Thymus (tissue), 11 donors: ENCODE results near the gene KCNK1. TPM values are rescaled to one million over a fixed set of nuclear protein-coding genes. Genes with fewer than 3 reads are reported as not detected.

Source experiments
- DNase-seq, 9 donors: peaks; one replicate each; pipeline ENCODE4 v3.0.0-alpha.2; 2013; ENCODE audit warnings: low spot score in 9 of 9, low read depth in 6 of 9, missing footprints in 1 of 9
- H3K27ac ChIP-seq, 2 donors: one replicate each; pipeline ENCODE4 v1.5.1; 2013; ENCODE audit warnings: control low read depth in 1 of 2, low read depth in 1 of 2, low read length in 1 of 2, mild to moderate bottlenecking in 1 of 2, moderate library complexity in 1 of 2
- H3K27me3 ChIP-seq, 2 donors: one replicate each; pipeline ENCODE4 v1.5.1; 2013; ENCODE audit warnings: low read length in 1 of 2; ENCODE audit not compliant: control insufficient read depth in 2 of 2, insufficient read depth in 1 of 2
- H3K36me3 ChIP-seq, 2 donors: one replicate each; pipeline ENCODE4 v1.5.1; 2013; ENCODE audit warnings: low read length in 1 of 2, mild to moderate bottlenecking in 1 of 2, moderate library complexity in 1 of 2; ENCODE audit not compliant: control insufficient read depth in 2 of 2, insufficient read depth in 2 of 2
- H3K4me1 ChIP-seq, 2 donors: one replicate each; pipeline ENCODE4 v1.5.1; 2013; ENCODE audit warnings: low read length in 2 of 2; ENCODE audit not compliant: control insufficient read depth in 2 of 2, insufficient read depth in 2 of 2
- H3K4me3 ChIP-seq, 2 donors: one replicate each; pipeline ENCODE4 v1.5.1; 2013; ENCODE audit warnings: low read length in 2 of 2, control low read depth in 1 of 2, mild to moderate bottlenecking in 1 of 2
- H3K9me3 ChIP-seq, 2 donors: one replicate each; pipeline ENCODE4 v1.5.1; 2013; ENCODE audit warnings: low read length in 1 of 2, mild to moderate bottlenecking in 1 of 2; ENCODE audit not compliant: control insufficient read depth in 2 of 2, insufficient read depth in 1 of 2
- WGBS: extraction: QIAGEN DNeasy Blood & Tissue Kit; methylation state at CpG from one replicate; pipeline ENCODE4 v1.1.7; 2013; 5-methylcytosine and 5-hydroxymethylcytosine counted together
- polyA plus RNA-seq: library from polyadenylated mRNA; stranded (reverse); fragments of 200-250 nt; gene quantifications from one replicate; pipeline ENCODE4 v1.2.3, GENCODE V29; 2013
- total RNA-seq: library from RNA; stranded (reverse); fragments of 120-200 nt; gene quantifications from one replicate; pipeline ENCODE4 v1.2.4, GENCODE V29; 2013
- donor health status: healthy.

Gene KCNK1
- total and polyA plus RNA-seq, 2 donors: 0.66 to 6.3 TPM

DNA sequence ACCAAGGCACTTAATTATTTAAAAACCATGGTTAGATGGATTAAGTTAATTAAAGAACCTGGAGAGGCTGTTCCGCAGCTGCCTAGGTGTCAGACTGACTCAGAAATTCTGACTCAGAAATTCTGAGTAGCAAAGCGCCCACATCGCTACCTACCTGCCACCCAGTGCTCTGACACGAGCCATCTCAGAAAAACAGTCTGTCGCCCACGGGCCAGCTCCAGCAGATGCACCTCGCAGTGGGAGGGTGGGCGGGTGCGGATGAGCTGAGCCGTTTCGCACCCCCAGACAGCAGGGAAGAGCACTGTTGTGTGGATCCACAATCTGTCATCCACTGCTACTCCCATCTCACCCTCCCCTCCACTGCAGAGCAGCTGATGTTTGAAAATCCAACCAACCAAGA, 13.5 kb downstream of the KCNK1 start:
- DNase-seq: no peak
- 92% methylated on average over 11 of the region's 11 CpGs for WGBS
- H3K4me1 ChIP-seq: no peaks in the 10 kb centered on the region
- no peaks in the 10 kb centered on the region for H3K27me3 ChIP-seq
- no peaks in the 10 kb centered on the region for H3K36me3 ChIP-seq
- no peaks in the 10 kb centered on the region for H3K9me3 ChIP-seq
- no peak overlapping the region for H3K4me3 ChIP-seq
- H3K27ac ChIP-seq: no peak overlapping the region

DNA sequence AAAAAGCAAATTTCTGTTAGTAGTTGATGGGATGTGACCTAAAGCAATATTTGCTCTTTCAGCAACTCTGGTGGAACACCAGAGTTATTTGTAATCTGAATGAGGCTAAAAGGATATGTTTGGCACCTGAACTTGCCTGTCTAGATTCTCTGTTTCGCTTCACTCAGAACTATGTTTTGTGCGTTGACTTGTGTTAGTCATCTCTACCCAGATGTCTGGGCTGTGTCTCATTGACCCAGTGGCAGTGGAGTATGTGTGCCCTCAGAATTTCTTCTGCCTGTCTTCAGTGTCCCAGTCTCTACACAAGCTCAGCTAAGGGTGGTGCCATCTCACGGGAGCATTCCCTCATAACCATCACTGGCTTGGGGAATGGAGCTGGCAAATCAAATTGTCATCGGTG, 13.9 kb downstream of the KCNK1 start:
- no peak for DNase-seq
- Histone ChIP-seq H3K27me3 (no peaks in the 10 kb centered on the region), H3K4me1 (no peaks in the 10 kb centered on the region), H3K27ac (no peak overlapping the region), H3K36me3 (no peaks in the 10 kb centered on the region), H3K9me3 (no peaks in the 10 kb centered on the region), H3K4me3 (no peak overlapping the region)
- 93% methylated on average over 4 of the region's 4 CpGs for WGBS

DNA sequence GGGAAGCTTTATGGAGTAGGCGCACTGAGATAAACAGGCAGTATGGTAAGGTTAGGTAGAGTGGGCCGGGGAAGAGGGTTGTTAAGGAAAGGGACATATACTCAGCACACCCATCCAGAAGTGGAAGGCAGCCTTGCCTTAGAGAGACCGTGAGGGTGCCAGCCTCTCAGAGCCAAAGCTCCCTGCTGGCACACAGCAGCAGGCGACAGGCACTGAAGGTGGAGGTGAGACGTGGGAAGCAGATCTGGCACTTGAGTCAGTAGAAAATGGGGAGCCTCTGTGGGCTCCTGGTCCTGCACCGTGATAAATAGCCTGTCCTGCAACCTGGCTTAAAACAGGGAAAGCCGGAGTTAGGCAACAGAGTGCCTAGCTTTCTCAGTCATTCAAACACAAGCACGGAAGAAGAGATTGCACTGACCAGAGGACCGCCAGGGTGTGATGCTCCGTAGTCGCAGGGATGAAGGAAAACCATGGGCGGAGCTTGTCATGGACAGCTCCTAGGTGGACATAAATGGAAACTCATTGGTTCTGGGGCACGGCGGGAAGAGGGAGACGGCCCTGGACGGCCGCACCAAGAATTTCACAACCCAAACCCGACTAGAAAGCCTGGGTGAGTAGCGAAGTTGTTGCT, 15.5 kb downstream of the KCNK1 start:
- Histone ChIP-seq H3K27ac (no peak overlapping the region), H3K36me3 (no peaks in the 10 kb centered on the region), H3K4me3 (no peak overlapping the region), H3K27me3 (no peaks in the 10 kb centered on the region), H3K9me3 (no peaks in the 10 kb centered on the region), H3K4me1 (no peaks in the 10 kb centered on the region)
- no peak for DNase-seq
- WGBS: 93% methylated on average over 19 of the region's 19 CpGs

DNA sequence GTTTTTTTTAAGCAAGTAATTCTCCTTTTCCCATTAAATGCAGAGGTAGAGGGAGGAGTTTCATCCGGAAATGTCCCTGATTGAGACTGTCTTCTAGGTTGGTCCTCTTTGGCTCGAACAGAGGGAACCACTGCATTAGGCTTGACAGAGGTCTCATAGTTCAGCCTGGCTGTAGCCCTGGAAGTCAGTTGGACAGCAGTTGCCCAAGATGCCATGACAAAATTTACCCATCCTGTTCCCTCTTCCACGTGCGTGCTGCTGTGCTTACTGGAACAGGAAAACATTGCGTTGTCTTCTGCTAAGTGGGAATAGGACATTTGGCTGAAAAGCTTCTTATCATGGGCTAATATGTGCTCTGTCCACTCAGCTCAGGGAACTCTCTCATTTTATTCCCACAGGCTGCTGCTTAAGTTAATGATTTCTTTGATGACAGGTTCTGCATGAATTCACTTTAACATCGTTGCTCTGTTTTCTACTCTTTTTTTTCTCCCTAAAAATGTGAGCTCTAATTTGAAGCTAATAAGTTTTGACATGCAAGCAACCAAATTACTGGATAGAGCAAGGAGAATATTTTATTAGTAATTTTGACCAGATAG, 18.0 kb downstream of the KCNK1 start:
- no peaks in the 10 kb centered on the region for H3K36me3 ChIP-seq
- no peaks in the 10 kb centered on the region for H3K9me3 ChIP-seq
- no peak for DNase-seq
- no peak overlapping the region for H3K4me3 ChIP-seq
- no peaks in the 10 kb centered on the region for H3K4me1 ChIP-seq
- no peaks in the 10 kb centered on the region for H3K27me3 ChIP-seq
- 91% methylated on average over 6 of the region's 6 CpGs for WGBS
- H3K27ac ChIP-seq: no peak overlapping the region

DNA sequence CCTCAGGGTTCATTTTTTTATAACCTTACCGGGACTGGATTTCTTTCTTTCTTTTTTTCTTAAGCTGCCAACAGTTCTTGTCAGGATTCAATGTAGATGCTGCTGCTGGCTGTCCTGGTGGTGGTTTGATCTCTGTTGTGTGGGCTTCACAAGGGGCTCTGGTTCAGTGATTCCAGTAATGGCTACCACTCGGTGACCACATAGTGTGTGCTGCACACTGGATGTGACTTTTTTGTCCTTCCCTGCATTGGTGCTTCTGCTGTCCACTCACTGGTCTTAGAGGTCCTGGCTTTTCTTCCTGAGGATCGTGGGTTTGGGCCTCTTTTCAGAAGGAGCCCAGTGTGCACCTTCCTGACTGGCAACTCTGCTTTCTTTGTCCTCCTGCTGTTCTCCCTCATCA, 18.5 kb downstream of the KCNK1 start:
- Histone ChIP-seq H3K27me3 (no peaks in the 10 kb centered on the region), H3K36me3 (no peaks in the 10 kb centered on the region), H3K4me3 (no peak overlapping the region), H3K9me3 (no peaks in the 10 kb centered on the region), H3K4me1 (no peaks in the 10 kb centered on the region), H3K27ac (no peak overlapping the region)
- DNase-seq: no peak
- 90% methylated on average over 3 of the region's 3 CpGs for WGBS

DNA sequence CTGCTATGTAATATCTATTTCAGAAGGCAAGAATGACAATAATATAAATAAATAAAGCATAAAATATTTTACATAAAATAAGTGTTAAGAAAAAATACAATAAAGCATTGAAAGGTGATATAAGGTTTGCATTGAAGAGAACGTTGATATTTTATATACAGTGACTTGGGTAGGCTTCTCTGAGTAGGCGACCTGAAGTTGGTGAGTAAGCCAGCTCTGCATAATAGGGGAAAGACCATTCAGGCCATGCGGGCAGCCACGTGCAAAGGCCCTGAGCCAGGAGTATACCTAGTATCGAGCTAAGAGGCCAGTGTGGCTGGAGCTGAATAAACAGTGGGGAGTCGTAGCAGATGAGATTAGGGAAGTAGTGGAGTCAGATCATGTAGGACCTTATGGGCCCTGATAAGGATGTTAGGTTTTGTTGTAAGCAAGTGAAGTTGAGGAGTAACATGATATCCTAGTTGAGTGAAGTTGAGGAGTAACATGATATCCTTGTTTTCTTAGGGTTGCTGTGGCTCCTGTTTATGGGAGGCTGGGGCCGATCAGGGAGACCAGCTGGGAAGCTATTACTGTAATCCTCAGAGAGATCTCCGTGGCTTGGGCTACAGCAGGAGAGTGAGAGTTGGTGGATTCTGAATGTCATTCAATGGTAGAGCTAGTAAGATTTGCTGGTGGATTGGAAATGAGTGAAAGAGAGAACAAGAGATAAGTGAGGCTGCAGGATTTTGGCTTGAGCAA, 22.0 kb downstream of the KCNK1 start:
- Histone ChIP-seq H3K9me3 (no peaks in the 10 kb centered on the region), H3K27me3 (no peaks in the 10 kb centered on the region), H3K4me3 (no peak overlapping the region), H3K36me3 (no peaks in the 10 kb centered on the region), H3K27ac (no peak overlapping the region), H3K4me1 (no peaks in the 10 kb centered on the region)
- DNase-seq: no peak
- WGBS: 60% methylated on average over 8 of the region's 8 CpGs

DNA sequence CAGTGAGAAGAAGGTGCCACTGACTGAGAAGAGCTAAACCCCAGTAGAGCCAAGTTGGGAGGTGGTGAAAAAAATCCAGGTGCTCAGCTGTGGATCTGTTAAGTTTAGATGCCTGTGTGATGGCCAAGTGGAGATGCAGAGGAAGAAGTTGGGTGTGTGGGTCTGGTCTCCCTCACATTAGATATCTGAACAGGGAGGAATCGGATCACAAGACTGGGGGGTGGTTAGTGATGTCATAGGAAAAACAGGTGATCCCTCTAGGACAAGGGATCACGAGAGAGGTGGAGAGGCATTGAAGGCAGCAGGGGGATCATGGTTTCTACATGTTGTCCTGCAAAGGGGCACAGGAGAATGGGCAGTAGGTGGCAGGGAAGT, 22.6 kb downstream of the KCNK1 start:
- H3K4me3 ChIP-seq: no peak overlapping the region
- H3K4me1 ChIP-seq: no peaks in the 10 kb centered on the region
- WGBS: 98% methylated on average over 2 of the region's 2 CpGs
- DNase-seq: no peak
- no peak overlapping the region for H3K27ac ChIP-seq
- no peaks in the 10 kb centered on the region for H3K9me3 ChIP-seq
- no peaks in the 10 kb centered on the region for H3K27me3 ChIP-seq
- H3K36me3 ChIP-seq: no peaks in the 10 kb centered on the region

DNA sequence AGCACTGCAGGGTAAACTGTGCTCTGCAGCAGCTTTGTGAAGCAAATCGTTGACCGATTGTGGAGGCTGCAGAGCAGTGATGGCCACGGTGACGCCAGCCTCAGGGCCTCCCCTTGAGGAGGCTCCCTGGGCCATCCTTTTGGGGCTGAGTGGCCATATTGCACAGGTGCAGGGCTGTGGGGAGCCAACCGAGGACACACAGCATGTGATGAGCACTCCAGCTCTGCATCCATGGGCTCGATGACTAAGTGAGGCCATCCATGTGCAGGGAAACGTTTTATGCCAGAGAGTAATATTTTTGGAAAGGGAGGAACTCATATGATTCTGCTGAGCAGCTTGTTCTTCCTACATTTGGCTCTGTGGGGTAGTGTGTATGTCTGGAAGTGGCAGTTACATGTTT, 24.6 kb downstream of the KCNK1 start:
- no peak for DNase-seq
- Histone ChIP-seq H3K36me3 (no peaks in the 10 kb centered on the region), H3K27ac (no peak overlapping the region), H3K9me3 (no peaks in the 10 kb centered on the region), H3K4me3 (no peak overlapping the region), H3K27me3 (no peaks in the 10 kb centered on the region), H3K4me1 (no peaks in the 10 kb centered on the region)
- 93% methylated on average over 7 of the region's 7 CpGs for WGBS

DNA sequence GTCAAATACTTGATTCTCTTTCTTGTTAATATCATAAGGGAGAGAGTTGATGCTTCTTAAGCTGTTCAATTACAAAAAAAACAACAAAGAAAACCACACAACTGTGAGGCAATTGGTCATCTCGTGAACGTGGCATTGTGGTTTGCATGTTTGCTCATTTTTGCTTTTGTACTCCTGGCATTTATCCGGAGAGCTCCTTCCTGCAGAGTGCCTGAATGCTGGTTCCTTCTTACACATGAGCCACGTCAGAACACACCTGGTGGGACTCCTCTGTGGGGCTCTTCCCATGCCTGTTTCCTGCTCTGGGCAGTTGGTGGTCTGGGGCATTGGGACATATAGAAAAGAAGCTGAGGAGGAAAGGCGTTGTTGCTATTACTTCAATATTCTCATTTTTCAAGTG, 25.7 kb downstream of the KCNK1 start:
- Histone ChIP-seq H3K9me3 (no peaks in the 10 kb centered on the region), H3K27ac (no peak overlapping the region), H3K36me3 (no peaks in the 10 kb centered on the region), H3K4me3 (no peak overlapping the region), H3K27me3 (no peaks in the 10 kb centered on the region), H3K4me1 (no peaks in the 10 kb centered on the region)
- WGBS: 22% methylated on average over 5 of the region's 5 CpGs
- DNase-seq: no peak
